HG02571 (cell line): ENCODE measurements around the gene CHCHD1.
"Not testable (repeated sequence)": the region's sequence is repeated elsewhere in the genome, so short reads cannot be mapped to it uniquely, and the experiment has no call there.

Experiments
- ATAC-seq: cut with Tn5 transposase; IDR thresholded peaks from one replicate; pipeline ENCODE4 v1.9.1; 2021; ENCODE audit warnings: mild to moderate bottlenecking, moderate library complexity; ENCODE audit not compliant: unreplicated experiment

Gene CHCHD1

GRCh38 chr10:73790886-73791625 lies 9.2 kb downstream of the CHCHD1 start:
- no peak for ATAC-seq

- ATAC-seq, result no peak
Measured at GRCh38 chr10:73791871-73792400, 10.1 kb downstream of the CHCHD1 start.

- ATAC-seq, result no peak
Measured at GRCh38 chr10:73793456-73793855, 11.6 kb downstream of the CHCHD1 start.

- not testable (repeated sequence) for ATAC-seq
Measured at GRCh38 chr10:73795491-73795890, 13.6 kb downstream of the CHCHD1 start.

GRCh38 chr10:73796035-73796434 lies 14.2 kb downstream of the CHCHD1 start:
- not testable (repeated sequence) for ATAC-seq

GRCh38 chr10:73796766-73797165 lies 14.9 kb downstream of the CHCHD1 start:
- ATAC-seq, result no peak

- no peak for ATAC-seq
Measured at GRCh38 chr10:73797324-73798025, 15.6 kb downstream of the CHCHD1 start.

GRCh38 chr10:73798087-73798486 lies 16.2 kb downstream of the CHCHD1 start:
- ATAC-seq, result no peak

GRCh38 chr10:73798927-73799560 lies 17.2 kb downstream of the CHCHD1 start:
- ATAC-seq, result no peak

GRCh38 chr10:73799899-73800559 lies 18.2 kb downstream of the CHCHD1 start:
- no peak for ATAC-seq

- ATAC-seq, result no peak
Measured at GRCh38 chr10:73800560-73801252, 18.9 kb downstream of the CHCHD1 start.

- no peak for ATAC-seq
Measured at GRCh38 chr10:73801253-73801590, 19.4 kb downstream of the CHCHD1 start.

- no peak for ATAC-seq
Measured at GRCh38 chr10:73802276-73802991, 20.6 kb downstream of the CHCHD1 start.

- ATAC-seq, result no peak
Measured at GRCh38 chr10:73803680-73804286, 21.9 kb downstream of the CHCHD1 start.

GRCh38 chr10:73806176-73806950 lies 24.5 kb downstream of the CHCHD1 start:
- ATAC-seq, result no peak

GRCh38 chr10:73807471-73807870 lies 25.6 kb downstream of the CHCHD1 start:
- no peak for ATAC-seq

GRCh38 chr10:73808021-73808815 lies 26.4 kb downstream of the CHCHD1 start:
- ATAC-seq, result no peak
